ENCODE measurements around the gene TIE1.
A peak's percentile ranks its signal among the peaks of the same experiment; 100 is the strongest.

Gene TIE1

GRCh38 chr1:43358121-43358745 lies 57.5 kb downstream of the TIE1 start:
- TF ChIP-seq PPARA (CRISPR knock-in tag; IDR thresholded peaks at IDR 0.05; ENCODE audit: borderline replicate concordance) (no peak), ZNF70 (CRISPR knock-in tag; IDR thresholded peaks at IDR 0.05) (no peak), OSR1 (CRISPR knock-in tag; IDR thresholded peaks at IDR 0.05) (no peak), ZFP3 (CRISPR knock-in tag; IDR thresholded peaks at IDR 0.05) (no peak), ZNF8 (CRISPR knock-in tag; IDR thresholded peaks at IDR 0.05) (no peak), ESRRG (CRISPR knock-in tag; IDR thresholded peaks at IDR 0.05) (no peak), ARNTL (CRISPR knock-in tag; IDR thresholded peaks at IDR 0.05; ENCODE audit: borderline replicate concordance, low read depth) (no peak), RARB (CRISPR knock-in tag; IDR thresholded peaks at IDR 0.05) (no peak), GLIS3 (CRISPR knock-in tag; IDR thresholded peaks at IDR 0.05) (no peak)
- TF ChIP-seq, protein P1, sequence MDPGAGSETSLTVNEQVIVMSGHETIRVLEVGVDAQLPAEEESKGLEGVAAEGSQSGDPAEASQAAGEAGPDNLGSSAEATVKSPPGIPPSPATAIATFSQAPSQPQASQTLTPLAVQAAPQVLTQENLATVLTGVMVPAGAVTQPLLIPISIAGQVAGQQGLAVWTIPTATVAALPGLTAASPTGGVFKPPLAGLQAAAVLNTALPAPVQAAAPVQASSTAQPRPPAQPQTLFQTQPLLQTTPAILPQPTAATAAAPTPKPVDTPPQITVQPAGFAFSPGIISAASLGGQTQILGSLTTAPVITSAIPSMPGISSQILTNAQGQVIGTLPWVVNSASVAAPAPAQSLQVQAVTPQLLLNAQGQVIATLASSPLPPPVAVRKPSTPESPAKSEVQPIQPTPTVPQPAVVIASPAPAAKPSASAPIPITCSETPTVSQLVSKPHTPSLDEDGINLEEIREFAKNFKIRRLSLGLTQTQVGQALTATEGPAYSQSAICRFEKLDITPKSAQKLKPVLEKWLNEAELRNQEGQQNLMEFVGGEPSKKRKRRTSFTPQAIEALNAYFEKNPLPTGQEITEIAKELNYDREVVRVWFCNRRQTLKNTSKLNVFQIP (CRISPR knock-in tag; IDR thresholded peaks at IDR 0.05; ENCODE audit: borderline replicate concordance, low read depth) = no peak
- TF ChIP-seq, protein P2, sequence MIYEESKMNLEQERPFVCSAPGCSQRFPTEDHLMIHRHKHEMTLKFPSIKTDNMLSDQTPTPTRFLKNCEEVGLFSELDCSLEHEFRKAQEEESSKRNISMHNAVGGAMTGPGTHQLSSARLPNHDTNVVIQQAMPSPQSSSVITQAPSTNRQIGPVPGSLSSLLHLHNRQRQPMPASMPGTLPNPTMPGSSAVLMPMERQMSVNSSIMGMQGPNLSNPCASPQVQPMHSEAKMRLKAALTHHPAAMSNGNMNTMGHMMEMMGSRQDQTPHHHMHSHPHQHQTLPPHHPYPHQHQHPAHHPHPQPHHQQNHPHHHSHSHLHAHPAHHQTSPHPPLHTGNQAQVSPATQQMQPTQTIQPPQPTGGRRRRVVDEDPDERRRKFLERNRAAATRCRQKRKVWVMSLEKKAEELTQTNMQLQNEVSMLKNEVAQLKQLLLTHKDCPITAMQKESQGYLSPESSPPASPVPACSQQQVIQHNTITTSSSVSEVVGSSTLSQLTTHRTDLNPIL (CRISPR knock-in tag; IDR thresholded peaks at IDR 0.05; ENCODE audit: low read depth) = no peak
- ATAC-seq = peak; percentile 64

GRCh38 chr1:43358746-43359693 lies 58.2 kb downstream of the TIE1 start, which contains the start of gene CDC20:
Gene CDC20 (plus strand): TSS chr1:43358981. CDS start chr1:43359216, 235 bp downstream.
- peak; percentile 98 for ATAC-seq
- no peak for TF ChIP-seq ARNTL (CRISPR knock-in tag; IDR thresholded peaks at IDR 0.05; ENCODE audit: borderline replicate concordance, low read depth)
- no peak for TF ChIP-seq SNAI2 (CRISPR knock-in tag; IDR thresholded peaks at IDR 0.05)

- TF ChIP-seq TSHZ2 (CRISPR knock-in tag; IDR thresholded peaks at IDR 0.05) (no peak), ESRRG (CRISPR knock-in tag; IDR thresholded peaks at IDR 0.05) (no peak), BACH2 (CRISPR knock-in tag; IDR thresholded peaks at IDR 0.05; ENCODE audit: borderline replicate concordance) (no peak), PPARA (CRISPR knock-in tag; IDR thresholded peaks at IDR 0.05; ENCODE audit: borderline replicate concordance) (no peak)
- no peak for ATAC-seq
These were observed 58.9 kb downstream of the TIE1 start for GRCh38 chr1:43359696-43360095.

GRCh38 chr1:43360616-43361015 lies 59.8 kb downstream of the TIE1 start:
- no peak for ATAC-seq
- TF ChIP-seq, protein P3, sequence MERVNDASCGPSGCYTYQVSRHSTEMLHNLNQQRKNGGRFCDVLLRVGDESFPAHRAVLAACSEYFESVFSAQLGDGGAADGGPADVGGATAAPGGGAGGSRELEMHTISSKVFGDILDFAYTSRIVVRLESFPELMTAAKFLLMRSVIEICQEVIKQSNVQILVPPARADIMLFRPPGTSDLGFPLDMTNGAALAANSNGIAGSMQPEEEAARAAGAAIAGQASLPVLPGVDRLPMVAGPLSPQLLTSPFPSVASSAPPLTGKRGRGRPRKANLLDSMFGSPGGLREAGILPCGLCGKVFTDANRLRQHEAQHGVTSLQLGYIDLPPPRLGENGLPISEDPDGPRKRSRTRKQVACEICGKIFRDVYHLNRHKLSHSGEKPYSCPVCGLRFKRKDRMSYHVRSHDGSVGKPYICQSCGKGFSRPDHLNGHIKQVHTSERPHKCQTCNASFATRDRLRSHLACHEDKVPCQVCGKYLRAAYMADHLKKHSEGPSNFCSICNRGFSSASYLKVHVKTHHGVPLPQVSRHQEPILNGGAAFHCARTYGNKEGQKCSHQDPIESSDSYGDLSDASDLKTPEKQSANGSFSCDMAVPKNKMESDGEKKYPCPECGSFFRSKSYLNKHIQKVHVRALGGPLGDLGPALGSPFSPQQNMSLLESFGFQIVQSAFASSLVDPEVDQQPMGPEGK (CRISPR knock-in tag; IDR thresholded peaks at IDR 0.05; ENCODE audit: borderline replicate concordance) = no peak
- no peak for TF ChIP-seq TSHZ2 (CRISPR knock-in tag; IDR thresholded peaks at IDR 0.05)
- TF ChIP-seq SNAI2 (CRISPR knock-in tag; IDR thresholded peaks at IDR 0.05) = no peak

Data from SK-N-SH treated with all-trans-retinoic acid at 6 μM for 48 hours (cell line).